ENCODE data around the gene RNF26.

Gene RNF26

GRCh38 chr11:119355091-119355843 is 20.9 kb downstream of the RNF26 start:
- no peak for DNase-seq

- peak; percentile 56 for DNase-seq
Measured at GRCh38 chr11:119356349-119357031, 22.2 kb downstream of the RNF26 start.

GRCh38 chr11:119357074-119357473 is 22.7 kb downstream of the RNF26 start:
- DNase-seq, result no peak

- no peak for DNase-seq
Measured at GRCh38 chr11:119359365-119360214, 25.3 kb downstream of the RNF26 start.

GRCh38 chr11:119361056-119361787 is 26.9 kb downstream of the RNF26 start:
- DNase-seq, result peak; percentile 32

- DNase-seq, result no peak
Measured at GRCh38 chr11:119361941-119362725, 27.8 kb downstream of the RNF26 start.

- no peak for DNase-seq
Measured at GRCh38 chr11:119362741-119363080, 28.4 kb downstream of the RNF26 start.

- no peak for DNase-seq
Measured at GRCh38 chr11:119363081-119363850, 28.9 kb downstream of the RNF26 start.

- peak; percentile 18 for DNase-seq
Measured at GRCh38 chr11:119363851-119364590, 29.7 kb downstream of the RNF26 start.

- no peak for DNase-seq
Measured at GRCh38 chr11:119365071-119365591, 30.8 kb downstream of the RNF26 start.

- no peak for DNase-seq
Measured at GRCh38 chr11:119366690-119367620, 32.6 kb downstream of the RNF26 start.

GRCh38 chr11:119367661-119368120 is 33.4 kb downstream of the RNF26 start:
- DNase-seq, result no peak

GRCh38 chr11:119368121-119369034 is 34.1 kb downstream of the RNF26 start:
- DNase-seq, result no peak

- DNase-seq, result no peak
Measured at GRCh38 chr11:119369132-119369925, 35.0 kb downstream of the RNF26 start.

- DNase-seq, result no peak
Measured at GRCh38 chr11:119370486-119371046, 36.2 kb downstream of the RNF26 start.

- no peak for DNase-seq
Measured at GRCh38 chr11:119371067-119371601, 36.8 kb downstream of the RNF26 start.
